ENCODE measurements around the gene MAP4K2.
"Not testable (repeated sequence)": the region's sequence is repeated elsewhere in the genome, so short reads cannot be mapped to it uniquely, and the experiment has no call there.

MAP4K2 gene

DNA sequence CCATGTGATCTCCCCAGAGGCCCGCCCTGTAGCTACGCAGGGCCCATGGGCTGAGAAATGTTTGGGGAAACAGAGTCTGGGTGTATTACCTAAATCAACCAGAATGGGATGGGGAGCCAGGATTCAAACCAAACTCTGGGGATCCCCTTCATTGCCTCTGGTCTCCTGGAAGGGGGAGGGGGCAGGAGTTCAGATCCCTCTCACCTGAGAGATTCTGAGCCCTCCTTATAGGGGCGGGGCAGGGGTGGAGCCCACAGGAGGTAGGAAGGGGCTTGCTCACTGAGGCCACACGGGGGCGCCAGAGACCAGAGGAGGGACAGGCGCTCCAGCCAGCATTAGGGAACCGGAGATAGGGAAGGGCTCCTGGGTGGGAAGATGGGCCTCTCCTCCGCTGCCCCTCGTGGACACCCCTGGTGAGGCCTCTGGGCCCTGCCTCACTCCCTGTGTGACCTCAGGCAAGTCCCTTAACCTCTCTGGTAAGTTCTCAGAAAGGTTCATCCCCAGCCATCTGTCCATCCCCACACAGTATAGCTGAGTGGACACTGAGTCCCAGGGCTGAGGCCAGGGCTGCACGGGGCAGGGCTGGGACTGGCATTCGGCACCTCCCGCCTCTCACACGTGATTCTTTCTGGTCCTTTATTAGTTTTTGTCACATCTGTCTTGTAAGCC is 44.1 kb upstream of the MAP4K2 start:
- peak; percentile 63 for DNase-seq (ENCODE audit: low read depth)
- TF ChIP-seq, protein P1, sequence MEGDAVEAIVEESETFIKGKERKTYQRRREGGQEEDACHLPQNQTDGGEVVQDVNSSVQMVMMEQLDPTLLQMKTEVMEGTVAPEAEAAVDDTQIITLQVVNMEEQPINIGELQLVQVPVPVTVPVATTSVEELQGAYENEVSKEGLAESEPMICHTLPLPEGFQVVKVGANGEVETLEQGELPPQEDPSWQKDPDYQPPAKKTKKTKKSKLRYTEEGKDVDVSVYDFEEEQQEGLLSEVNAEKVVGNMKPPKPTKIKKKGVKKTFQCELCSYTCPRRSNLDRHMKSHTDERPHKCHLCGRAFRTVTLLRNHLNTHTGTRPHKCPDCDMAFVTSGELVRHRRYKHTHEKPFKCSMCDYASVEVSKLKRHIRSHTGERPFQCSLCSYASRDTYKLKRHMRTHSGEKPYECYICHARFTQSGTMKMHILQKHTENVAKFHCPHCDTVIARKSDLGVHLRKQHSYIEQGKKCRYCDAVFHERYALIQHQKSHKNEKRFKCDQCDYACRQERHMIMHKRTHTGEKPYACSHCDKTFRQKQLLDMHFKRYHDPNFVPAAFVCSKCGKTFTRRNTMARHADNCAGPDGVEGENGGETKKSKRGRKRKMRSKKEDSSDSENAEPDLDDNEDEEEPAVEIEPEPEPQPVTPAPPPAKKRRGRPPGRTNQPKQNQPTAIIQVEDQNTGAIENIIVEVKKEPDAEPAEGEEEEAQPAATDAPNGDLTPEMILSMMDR (IDR thresholded peaks at IDR 0.05; ENCODE audit: control insufficient read depth, extremely low read depth, insufficient read depth): peak; percentile 96
- no peak overlapping the region for H3K4me3 ChIP-seq (ENCODE audit: low read depth, low read length)

DNA sequence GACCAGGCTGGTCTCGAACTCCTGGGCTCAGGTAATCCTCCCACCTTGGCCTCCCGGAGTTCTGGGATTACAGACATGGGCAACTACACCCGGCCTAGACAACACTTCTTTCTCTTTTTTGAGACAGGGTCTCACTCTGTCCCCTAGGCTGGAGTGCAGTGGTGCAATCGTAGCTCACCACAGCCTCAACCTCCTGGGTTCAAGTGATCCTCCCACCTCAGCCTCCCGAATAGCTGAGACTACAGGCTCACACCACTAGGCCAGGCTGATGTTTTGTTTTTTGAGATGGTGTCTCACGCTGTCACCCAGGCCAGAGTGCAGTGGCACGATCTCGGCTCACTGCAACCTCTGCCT is 42.7 kb upstream of the MAP4K2 start:
- not testable (repeated sequence) for DNase-seq (ENCODE audit: low read depth); H3K4me3 ChIP-seq (ENCODE audit: low read depth, low read length)

DNA sequence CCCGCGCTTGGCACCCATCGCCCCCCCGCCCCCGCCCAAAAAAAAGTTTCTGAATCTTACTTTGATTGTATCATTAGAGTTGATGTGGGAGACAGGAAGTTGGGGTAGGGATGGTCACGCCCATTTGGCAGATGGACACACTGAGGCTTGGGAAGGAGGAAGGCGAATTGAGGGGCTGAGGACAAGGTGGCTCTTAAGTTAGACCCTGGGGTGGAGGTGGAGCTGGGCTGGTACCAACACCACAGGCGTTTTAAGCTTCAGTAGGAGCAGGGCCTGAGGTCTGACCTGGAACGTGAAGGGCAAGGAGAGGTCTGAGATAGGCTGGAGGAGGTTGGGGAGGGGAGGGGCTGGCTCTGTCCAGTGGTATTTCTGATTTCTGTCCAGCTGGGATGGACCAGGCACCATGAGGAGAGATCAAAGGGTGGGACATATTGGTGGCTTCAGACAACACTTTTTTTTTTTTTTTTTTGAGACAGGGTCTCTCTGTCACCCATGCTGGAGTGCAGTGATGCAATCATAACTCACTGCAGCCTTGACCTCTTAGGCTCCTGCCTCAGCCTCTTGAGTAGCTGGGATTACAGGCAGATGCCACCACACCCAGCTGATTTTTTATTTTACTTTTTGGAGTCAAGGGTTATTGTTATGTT is 42.2 kb upstream of the MAP4K2 start:
- no peak for DNase-seq (ENCODE audit: low read depth)
- H3K4me3 ChIP-seq (ENCODE audit: low read depth, low read length): peak overlapping the region; percentile 94
- TF ChIP-seq, protein P1 (IDR thresholded peaks at IDR 0.05; ENCODE audit: control insufficient read depth, extremely low read depth, insufficient read depth): no peak

DNA sequence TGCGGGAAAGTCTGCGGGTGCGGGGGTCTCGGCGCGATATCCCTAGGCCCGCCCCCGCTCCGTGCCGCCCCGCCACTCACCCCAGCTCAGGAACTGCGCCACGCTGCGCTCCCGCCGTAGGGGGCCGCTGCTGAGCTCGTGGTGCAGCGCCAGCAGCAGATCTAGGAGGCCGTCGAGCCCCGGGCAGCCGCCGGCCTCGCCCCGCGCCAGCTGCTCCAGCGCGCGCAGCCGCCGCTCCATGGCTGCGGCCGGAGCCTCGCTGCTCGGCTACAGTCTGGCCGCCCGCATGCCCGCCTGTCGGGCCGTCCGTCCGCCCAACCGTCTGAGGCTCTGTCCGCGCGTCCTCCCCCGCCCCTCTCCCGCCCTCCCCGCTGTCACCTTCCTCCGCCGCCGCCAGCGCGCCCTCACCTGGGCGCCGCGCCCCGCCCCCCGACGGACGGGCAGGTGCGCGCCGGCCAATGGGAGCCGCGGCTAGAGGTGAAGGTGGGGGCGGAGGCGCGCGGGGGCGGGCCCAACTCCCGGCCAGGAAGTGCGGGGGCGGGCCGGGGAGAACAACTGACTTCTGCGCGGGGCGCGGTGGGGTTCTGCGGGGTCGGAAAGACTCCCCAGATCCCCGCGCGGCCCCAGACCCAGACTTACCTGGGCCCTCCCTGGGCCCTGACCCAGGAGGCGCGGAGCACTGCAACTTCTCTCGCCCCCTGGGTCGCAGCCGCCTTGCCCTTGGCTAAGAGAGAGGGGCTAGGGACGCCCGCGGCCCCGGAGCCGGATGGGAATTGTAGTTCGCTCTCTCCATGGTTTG is 41.5 kb upstream of the MAP4K2 start, which contains the start of gene CDC42BPG:
Gene CDC42BPG (minus strand): TSS at position 324 of the 799 bp plus-strand sequence. CDS start 84 bp downstream, at position 240.
- no peak for DNase-seq (ENCODE audit: low read depth)
- peak within 1 kb of the TSS; percentile 94 for H3K4me3 ChIP-seq (ENCODE audit: low read depth, low read length)
- TF ChIP-seq, protein P1 (IDR thresholded peaks at IDR 0.05; ENCODE audit: control insufficient read depth, extremely low read depth, insufficient read depth): peak; percentile 83

DNA sequence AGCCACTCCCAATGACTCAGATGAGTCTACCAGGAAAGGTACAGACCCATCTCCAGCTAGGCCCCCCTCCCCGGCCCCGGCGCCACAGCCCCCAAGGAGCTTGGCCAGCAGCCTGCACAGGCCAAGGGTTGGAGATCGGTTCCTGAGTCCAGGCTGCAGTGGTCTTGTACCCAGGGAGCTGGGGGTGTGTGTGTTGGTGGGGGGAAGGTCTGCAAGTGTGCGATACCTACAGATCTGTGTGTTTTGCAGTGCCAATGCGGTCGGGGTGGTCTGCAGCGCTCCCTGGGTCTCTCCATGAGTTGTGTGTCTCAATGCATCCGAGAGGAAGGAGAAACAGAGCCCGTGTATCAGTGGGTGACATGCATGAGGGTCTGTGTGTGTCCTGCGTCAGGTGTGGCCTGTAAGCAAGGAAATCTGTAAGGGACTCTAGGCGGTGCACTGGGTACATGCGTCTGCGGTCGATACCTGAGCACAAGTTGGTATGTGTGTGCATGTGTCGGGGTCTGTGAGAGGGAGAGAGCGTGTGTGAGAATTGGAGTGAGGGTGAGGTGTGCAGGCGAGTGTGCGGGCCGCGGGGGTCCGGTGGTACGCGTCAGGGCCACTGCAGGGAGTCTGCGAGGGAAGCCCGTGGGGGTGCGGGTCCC is 40.8 kb upstream of the MAP4K2 start:
- DNase-seq (ENCODE audit: low read depth): no peak
- TF ChIP-seq, protein P1 (IDR thresholded peaks at IDR 0.05; ENCODE audit: control insufficient read depth, extremely low read depth, insufficient read depth): no peak
- H3K4me3 ChIP-seq (ENCODE audit: low read depth, low read length): peak overlapping the region; percentile 94

DNA sequence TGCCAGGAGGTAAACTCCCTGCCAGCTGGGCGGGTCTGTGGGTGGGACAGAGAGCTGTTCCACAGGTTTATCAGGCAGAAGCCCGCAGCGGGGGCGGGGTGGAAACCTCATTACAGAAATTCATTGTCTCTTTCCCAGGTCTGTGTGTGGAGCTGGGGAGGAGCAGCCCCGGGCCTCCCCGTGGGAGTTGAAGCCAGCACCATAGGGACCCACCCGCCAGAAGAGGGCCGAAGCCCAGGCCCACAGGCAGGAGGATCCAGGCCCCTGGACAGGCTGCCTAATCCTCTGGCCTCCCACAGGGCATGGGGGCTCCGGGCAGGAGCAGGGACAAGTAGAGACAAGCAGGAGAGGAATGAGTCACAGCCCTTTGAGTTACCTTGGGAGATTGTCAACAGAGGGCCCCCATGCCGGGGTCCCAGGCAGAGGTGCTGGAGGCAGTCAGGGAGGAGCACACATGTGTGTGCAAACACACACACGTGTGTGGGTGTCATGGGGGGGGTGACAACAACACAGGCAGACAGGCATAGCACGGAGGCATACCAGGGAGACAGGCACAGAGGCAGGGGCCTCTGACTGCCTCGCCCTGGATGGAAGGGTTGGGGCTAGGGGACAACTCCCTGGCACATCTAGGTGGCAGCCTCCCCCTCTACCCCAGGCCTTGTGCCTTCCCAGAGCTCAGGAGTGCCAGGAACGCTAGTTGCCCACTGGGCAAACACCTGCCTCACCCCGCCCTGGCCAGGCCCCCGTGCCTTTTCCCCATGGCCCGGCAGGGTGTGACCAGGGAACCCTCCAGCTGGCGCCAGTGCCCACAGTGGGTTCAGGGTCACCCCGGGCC is 40.1 kb upstream of the MAP4K2 start:
- no peak for DNase-seq (ENCODE audit: low read depth)
- TF ChIP-seq, protein P1 (IDR thresholded peaks at IDR 0.05; ENCODE audit: control insufficient read depth, extremely low read depth, insufficient read depth): no peak
- peak overlapping the region; percentile 94 for H3K4me3 ChIP-seq (ENCODE audit: low read depth, low read length)

Measured in LNCaP clone FGC (cell line).